ENCODE measurements around the gene CARD6.

GRCh38 chr5:40834391-40834848 lies 6.7 kb upstream of the CARD6 start:
- TF ChIP-seq CTCF (IDR thresholded peaks at IDR 0.05): no peak
- no peak for TF ChIP-seq EZH2 (IDR thresholded peaks at IDR 0.05; ENCODE audit: borderline replicate concordance, insufficient read depth, low read depth, low read length, poor library complexity, severe bottlenecking)

Measured in B cell (primary cell).